ENCODE measurements around the gene MICAL2.

MICAL2 gene

GRCh38 chr11:12270817-12271216, 160.4 kb downstream of the MICAL2 start:
- Histone ChIP-seq H3K9ac (ENCODE audit: low read length) (no peak overlapping the region), H3K4me3 (ENCODE audit: low read length) (no peak overlapping the region), H3K27me3 (ENCODE audit: control insufficient read depth, insufficient read depth, low read length) (no peaks in the 10 kb centered on the region), H3K9me3 (ENCODE audit: control insufficient read depth, low read length) (no peaks in the 10 kb centered on the region), H3K36me3 (ENCODE audit: control insufficient read depth, insufficient read depth, low read length) (no peaks in the 10 kb centered on the region), H3K4me1 (ENCODE audit: control insufficient read depth, insufficient read depth, low read length) (peaks cover 18% of the 10 kb centered on the region)

DNA sequence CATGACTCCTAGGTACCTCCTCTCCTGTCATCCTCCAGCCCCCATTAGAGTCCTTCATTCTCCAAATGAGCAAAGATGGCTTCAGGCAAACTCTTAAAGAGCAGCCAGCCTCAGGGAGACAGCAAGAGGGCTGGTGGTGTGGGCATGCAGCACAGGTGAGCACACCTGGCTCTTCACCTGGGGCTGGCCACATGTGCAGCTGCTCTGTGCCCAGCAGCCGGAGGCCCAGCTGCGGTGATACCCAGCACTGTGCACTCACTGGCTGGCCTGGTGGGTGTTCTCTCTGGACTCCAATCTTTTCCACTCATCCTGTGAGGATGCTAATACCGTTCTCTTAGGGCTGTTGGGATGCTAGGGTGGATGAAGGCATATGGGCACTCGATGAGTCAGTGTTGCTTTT, 160.9 kb downstream of the MICAL2 start:
- peaks cover 18% of the 10 kb centered on the region for H3K4me1 ChIP-seq (ENCODE audit: control insufficient read depth, insufficient read depth, low read length)
- no peaks in the 10 kb centered on the region for H3K27me3 ChIP-seq (ENCODE audit: control insufficient read depth, insufficient read depth, low read length)
- no peak overlapping the region for H3K9ac ChIP-seq (ENCODE audit: low read length)
- H3K36me3 ChIP-seq (ENCODE audit: control insufficient read depth, insufficient read depth, low read length) = no peaks in the 10 kb centered on the region
- H3K9me3 ChIP-seq (ENCODE audit: control insufficient read depth, low read length) = no peaks in the 10 kb centered on the region
- no peak overlapping the region for H3K4me3 ChIP-seq (ENCODE audit: low read length)

GRCh38 chr11:12271826-12272366, 161.5 kb downstream of the MICAL2 start:
- H3K9ac ChIP-seq (ENCODE audit: low read length) = no peak overlapping the region
- H3K36me3 ChIP-seq (ENCODE audit: control insufficient read depth, insufficient read depth, low read length) = no peaks in the 10 kb centered on the region
- H3K9me3 ChIP-seq (ENCODE audit: control insufficient read depth, low read length) = no peaks in the 10 kb centered on the region
- H3K4me3 ChIP-seq (ENCODE audit: low read length) = no peak overlapping the region
- peaks cover 18% of the 10 kb centered on the region for H3K4me1 ChIP-seq (ENCODE audit: control insufficient read depth, insufficient read depth, low read length)
- no peaks in the 10 kb centered on the region for H3K27me3 ChIP-seq (ENCODE audit: control insufficient read depth, insufficient read depth, low read length)

DNA sequence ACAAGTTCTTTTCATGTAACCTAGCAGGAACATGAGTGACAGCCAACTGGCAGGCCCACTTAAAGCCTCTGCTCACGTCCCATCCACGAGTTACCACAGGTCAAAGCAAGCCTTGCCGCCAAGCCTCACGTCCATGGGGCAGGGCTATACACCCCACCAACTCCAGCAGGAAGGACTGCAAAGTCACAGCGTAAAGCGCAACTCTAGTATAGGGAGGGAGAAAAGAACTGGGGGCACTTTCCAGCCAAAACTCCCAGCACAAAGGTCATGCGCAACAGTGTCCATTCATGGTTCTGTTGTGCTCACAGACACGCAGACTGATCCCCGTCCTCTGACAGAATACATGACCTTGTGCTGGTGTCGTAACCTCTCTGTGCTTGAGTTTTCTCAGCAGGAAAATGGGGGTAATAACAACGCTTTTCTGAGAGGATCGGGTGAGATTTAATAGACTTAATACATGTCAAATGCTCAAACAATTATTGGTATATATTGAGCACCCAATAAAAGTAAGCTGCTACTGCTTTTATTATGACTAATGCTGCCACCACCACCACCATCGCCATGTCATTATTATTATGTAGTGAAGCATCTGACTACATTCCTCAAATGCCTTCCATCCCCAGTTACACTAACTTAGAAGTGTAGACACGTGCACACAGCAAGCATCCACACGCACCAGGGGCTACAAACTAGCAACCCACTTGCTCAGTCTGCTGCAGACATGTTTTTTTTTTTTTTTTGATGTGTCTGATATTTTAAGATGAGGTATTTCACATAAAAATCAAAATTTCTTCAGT, 162.6 kb downstream of the MICAL2 start:
- H3K9me3 ChIP-seq (ENCODE audit: control insufficient read depth, low read length) = no peaks in the 10 kb centered on the region
- H3K4me1 ChIP-seq (ENCODE audit: control insufficient read depth, insufficient read depth, low read length) = peaks cover 18% of the 10 kb centered on the region

DNA sequence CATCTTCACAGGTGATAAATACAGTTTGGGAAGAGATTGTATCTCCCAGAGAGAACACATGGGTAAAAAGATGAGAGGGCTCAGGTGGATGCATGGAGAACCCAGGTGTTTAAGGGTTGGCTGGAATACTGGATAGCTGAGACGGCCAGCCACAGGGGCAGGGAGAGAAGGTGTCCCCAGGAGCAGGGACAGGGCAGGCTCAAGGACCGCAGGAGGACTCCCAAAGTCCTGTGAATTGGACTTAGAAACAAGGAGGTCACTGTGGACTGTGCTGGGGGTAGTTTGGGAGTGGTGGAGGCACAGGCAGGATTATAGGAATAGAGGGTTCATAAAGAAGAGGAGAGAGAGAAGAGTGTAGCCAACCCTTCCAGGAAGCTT, 163.2 kb downstream of the MICAL2 start:
- H3K9ac ChIP-seq (ENCODE audit: low read length) = no peak overlapping the region
- no peaks in the 10 kb centered on the region for H3K36me3 ChIP-seq (ENCODE audit: control insufficient read depth, insufficient read depth, low read length)
- peaks cover 19% of the 10 kb centered on the region for H3K4me1 ChIP-seq (ENCODE audit: control insufficient read depth, insufficient read depth, low read length)
- H3K4me3 ChIP-seq (ENCODE audit: low read length) = no peak overlapping the region
- H3K27me3 ChIP-seq (ENCODE audit: control insufficient read depth, insufficient read depth, low read length) = no peaks in the 10 kb centered on the region
- no peaks in the 10 kb centered on the region for H3K9me3 ChIP-seq (ENCODE audit: control insufficient read depth, low read length)

More for the DNA sequence above, 162.6 kb downstream of the MICAL2 start:
- H3K36me3 ChIP-seq (ENCODE audit: control insufficient read depth, insufficient read depth, low read length) = no peaks in the 10 kb centered on the region
- H3K27me3 ChIP-seq (ENCODE audit: control insufficient read depth, insufficient read depth, low read length) = no peaks in the 10 kb centered on the region
- H3K4me3 ChIP-seq (ENCODE audit: low read length) = no peak overlapping the region
- H3K9ac ChIP-seq (ENCODE audit: low read length) = no peak overlapping the region

DNA sequence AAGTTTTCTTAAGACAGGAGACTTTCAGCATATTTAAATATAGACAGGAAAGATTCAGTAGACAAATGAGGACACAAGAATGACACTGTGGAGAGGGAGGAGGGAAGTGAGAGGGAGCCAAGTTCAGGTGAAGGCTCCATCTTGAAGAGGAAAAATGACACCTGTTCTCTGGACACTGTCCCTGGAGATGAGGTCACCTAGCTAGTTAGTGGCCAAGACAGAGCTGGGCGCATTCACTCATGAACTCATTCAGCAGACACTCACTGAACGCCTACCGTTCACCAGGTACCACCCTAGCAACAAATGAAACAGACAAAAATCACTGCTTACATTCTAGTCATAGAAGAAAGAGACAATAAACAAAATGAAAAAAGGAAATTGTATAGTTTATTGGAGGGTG, 163.7 kb downstream of the MICAL2 start:
- H3K4me1 ChIP-seq (ENCODE audit: control insufficient read depth, insufficient read depth, low read length) = peaks cover 20% of the 10 kb centered on the region
- no peaks in the 10 kb centered on the region for H3K27me3 ChIP-seq (ENCODE audit: control insufficient read depth, insufficient read depth, low read length)
- H3K9me3 ChIP-seq (ENCODE audit: control insufficient read depth, low read length) = no peaks in the 10 kb centered on the region
- no peaks in the 10 kb centered on the region for H3K36me3 ChIP-seq (ENCODE audit: control insufficient read depth, insufficient read depth, low read length)
- H3K4me3 ChIP-seq (ENCODE audit: low read length) = no peak overlapping the region
- no peak overlapping the region for H3K9ac ChIP-seq (ENCODE audit: low read length)

DNA sequence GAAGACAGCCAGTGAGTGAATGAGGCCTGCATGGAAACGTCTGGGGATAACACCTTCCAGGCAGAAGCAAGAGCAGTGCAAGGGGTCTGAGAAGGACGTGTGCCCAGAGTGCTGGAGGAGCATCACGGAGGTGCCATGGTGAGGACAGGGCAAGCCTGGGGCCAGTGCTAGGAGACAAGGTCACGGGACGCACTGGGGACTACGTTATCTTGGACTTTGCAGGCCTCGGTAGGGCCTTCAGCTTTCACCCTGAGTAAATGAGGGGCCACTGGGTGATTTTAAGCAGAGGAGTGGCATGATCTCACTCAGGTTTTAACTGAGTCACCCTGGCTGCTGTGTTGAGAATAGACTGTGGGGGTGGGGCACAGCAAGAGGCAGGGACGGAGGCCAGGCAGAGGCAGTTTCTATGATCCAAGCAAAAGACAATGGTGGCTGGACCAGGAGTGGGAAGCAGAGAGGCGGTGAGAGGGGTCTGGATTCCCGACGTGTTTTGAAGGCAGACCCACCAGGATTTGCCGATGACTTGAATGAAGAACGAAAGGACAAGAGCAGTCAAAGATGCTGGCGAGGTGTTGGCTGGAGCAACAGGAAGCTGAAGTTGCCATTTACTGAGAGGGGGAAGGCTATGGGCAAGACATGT, 164.3 kb downstream of the MICAL2 start:
- Histone ChIP-seq H3K27me3 (ENCODE audit: control insufficient read depth, insufficient read depth, low read length) (no peaks in the 10 kb centered on the region), H3K4me1 (ENCODE audit: control insufficient read depth, insufficient read depth, low read length) (peaks cover 19% of the 10 kb centered on the region), H3K4me3 (ENCODE audit: low read length) (no peak overlapping the region), H3K9ac (ENCODE audit: low read length) (no peak overlapping the region), H3K36me3 (ENCODE audit: control insufficient read depth, insufficient read depth, low read length) (no peaks in the 10 kb centered on the region), H3K9me3 (ENCODE audit: control insufficient read depth, low read length) (no peaks in the 10 kb centered on the region)

DNA sequence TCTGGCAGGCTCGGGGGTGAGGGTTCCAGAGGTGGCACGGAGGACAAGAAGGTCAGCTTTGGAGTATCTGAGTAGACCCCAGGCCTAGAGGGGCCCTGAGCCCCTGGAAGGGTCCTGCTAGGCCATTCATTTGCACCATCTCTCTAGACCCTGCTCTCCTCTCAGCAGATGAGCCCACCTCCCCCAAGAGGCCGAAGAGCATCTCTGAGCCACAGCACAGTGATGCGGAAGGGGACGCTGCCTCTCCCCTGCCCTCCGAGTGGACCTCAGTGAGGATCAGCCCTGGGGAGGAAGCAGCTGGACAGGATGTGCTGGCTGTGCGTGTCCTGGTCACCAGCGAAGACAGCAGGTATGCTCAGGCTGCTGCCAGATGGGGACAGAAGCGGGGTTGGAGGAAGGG, 165.4 kb downstream of the MICAL2 start:
- Histone ChIP-seq H3K9me3 (ENCODE audit: control insufficient read depth, low read length) (no peaks in the 10 kb centered on the region), H3K4me1 (ENCODE audit: control insufficient read depth, insufficient read depth, low read length) (peaks cover 18% of the 10 kb centered on the region), H3K36me3 (ENCODE audit: control insufficient read depth, insufficient read depth, low read length) (no peaks in the 10 kb centered on the region), H3K27me3 (ENCODE audit: control insufficient read depth, insufficient read depth, low read length) (no peaks in the 10 kb centered on the region), H3K4me3 (ENCODE audit: low read length) (no peak overlapping the region), H3K9ac (ENCODE audit: low read length) (no peak overlapping the region)

DNA sequence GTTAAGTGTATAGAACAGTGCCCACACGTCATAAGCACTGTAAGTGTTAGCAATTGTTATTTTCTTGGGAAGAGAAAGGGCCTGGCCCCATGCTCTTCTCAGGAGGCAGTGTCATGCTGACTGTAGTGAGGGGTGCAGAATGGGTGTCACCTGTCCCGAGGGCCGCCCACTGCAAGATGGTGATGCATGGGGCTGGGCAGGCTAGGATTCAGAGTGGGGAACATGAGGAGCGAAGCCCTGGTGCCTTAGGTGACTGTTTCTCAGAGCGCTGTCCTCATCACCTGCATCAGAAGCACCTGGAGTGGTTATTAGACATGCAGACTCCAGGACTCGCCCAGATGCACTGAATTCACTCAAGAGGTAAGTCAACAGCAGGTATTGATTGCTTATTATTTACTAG, 166.0 kb downstream of the MICAL2 start:
- Histone ChIP-seq H3K36me3 (ENCODE audit: control insufficient read depth, insufficient read depth, low read length) (no peaks in the 10 kb centered on the region), H3K9me3 (ENCODE audit: control insufficient read depth, low read length) (no peaks in the 10 kb centered on the region), H3K27me3 (ENCODE audit: control insufficient read depth, insufficient read depth, low read length) (no peaks in the 10 kb centered on the region), H3K4me3 (ENCODE audit: low read length) (no peak overlapping the region), H3K4me1 (ENCODE audit: control insufficient read depth, insufficient read depth, low read length) (peaks cover 19% of the 10 kb centered on the region), H3K9ac (ENCODE audit: low read length) (no peak overlapping the region)

- Histone ChIP-seq H3K9ac (ENCODE audit: low read length) (no peak overlapping the region), H3K4me3 (ENCODE audit: low read length) (no peak overlapping the region), H3K36me3 (ENCODE audit: control insufficient read depth, insufficient read depth, low read length) (no peaks in the 10 kb centered on the region), H3K9me3 (ENCODE audit: control insufficient read depth, low read length) (no peaks in the 10 kb centered on the region), H3K27me3 (ENCODE audit: control insufficient read depth, insufficient read depth, low read length) (no peaks in the 10 kb centered on the region), H3K4me1 (ENCODE audit: control insufficient read depth, insufficient read depth, low read length) (peaks cover 24% of the 10 kb centered on the region)
These were observed 166.6 kb downstream of the MICAL2 start for GRCh38 chr11:12276831-12277475.

- H3K36me3 ChIP-seq (ENCODE audit: control insufficient read depth, insufficient read depth, low read length) = no peaks in the 10 kb centered on the region
- H3K27me3 ChIP-seq (ENCODE audit: control insufficient read depth, insufficient read depth, low read length) = no peaks in the 10 kb centered on the region
- no peak overlapping the region for H3K9ac ChIP-seq (ENCODE audit: low read length)
- peaks cover 24% of the 10 kb centered on the region for H3K4me1 ChIP-seq (ENCODE audit: control insufficient read depth, insufficient read depth, low read length)
- no peaks in the 10 kb centered on the region for H3K9me3 ChIP-seq (ENCODE audit: control insufficient read depth, low read length)
- H3K4me3 ChIP-seq (ENCODE audit: low read length) = no peak overlapping the region
These were observed 168.6 kb downstream of the MICAL2 start for GRCh38 chr11:12278766-12279671.
